HL-60 (cell line): ENCODE results near the gene DPP8.

Experiments used
- SPI1 ChIP-seq: IDR thresholded peaks from 2 replicates; pipeline ENCODE4 v1.6.1; 2012; ENCODE audit warnings: low read depth, mild to moderate bottlenecking, borderline replicate concordance
- TF ChIP-seq, protein P1 (sequence below): IDR thresholded peaks from one replicate; pipeline ENCODE4 v1.5.1; 2011; ENCODE audit warnings: low read length, control low read depth, inconsistent platforms; ENCODE audit not compliant: insufficient read depth

DNA sequence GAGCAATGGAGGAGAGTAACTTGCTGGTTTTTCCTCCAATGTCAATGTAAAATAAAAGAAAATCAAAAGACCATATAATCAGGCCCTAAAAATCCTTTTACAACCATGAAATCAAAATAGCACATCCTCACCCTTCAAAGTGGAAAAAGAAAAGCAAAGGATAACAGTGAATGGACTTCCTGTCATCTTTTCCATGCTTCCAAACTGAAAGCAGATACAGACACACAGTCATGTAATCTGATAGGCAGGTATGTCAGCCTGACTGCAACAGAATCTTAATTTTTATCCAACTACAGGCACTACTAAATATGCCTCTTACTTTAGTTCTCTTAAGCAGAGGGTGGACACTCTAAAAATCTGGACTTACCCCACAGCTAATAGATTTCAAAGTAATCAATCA lies 66.9 kb downstream of the DPP8 start:
- TF ChIP-seq, protein P1, sequence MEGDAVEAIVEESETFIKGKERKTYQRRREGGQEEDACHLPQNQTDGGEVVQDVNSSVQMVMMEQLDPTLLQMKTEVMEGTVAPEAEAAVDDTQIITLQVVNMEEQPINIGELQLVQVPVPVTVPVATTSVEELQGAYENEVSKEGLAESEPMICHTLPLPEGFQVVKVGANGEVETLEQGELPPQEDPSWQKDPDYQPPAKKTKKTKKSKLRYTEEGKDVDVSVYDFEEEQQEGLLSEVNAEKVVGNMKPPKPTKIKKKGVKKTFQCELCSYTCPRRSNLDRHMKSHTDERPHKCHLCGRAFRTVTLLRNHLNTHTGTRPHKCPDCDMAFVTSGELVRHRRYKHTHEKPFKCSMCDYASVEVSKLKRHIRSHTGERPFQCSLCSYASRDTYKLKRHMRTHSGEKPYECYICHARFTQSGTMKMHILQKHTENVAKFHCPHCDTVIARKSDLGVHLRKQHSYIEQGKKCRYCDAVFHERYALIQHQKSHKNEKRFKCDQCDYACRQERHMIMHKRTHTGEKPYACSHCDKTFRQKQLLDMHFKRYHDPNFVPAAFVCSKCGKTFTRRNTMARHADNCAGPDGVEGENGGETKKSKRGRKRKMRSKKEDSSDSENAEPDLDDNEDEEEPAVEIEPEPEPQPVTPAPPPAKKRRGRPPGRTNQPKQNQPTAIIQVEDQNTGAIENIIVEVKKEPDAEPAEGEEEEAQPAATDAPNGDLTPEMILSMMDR = no peak
- no peak for TF ChIP-seq SPI1
